ENCODE measurements around the gene ETV1.

DNA sequence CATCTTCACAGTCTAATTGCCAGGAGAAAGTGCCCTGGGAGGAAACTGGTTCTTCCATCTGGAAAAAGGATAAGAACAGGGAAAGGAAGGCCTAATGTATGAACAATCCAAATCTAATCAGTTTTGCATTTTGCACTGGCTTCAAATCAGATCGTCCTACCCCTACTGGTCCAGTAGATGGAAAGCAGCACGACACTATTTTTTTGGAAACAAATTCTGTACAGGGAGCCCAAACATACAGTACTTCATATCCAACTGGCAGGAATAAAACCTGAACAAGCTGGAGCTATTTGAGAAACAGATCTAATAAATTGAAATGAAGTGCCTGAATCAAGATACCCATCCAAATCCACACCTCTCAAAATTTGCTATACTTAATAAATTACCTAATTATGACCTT lies 36.5 kb downstream of the ETV1 start:
- TF ChIP-seq, protein P1, sequence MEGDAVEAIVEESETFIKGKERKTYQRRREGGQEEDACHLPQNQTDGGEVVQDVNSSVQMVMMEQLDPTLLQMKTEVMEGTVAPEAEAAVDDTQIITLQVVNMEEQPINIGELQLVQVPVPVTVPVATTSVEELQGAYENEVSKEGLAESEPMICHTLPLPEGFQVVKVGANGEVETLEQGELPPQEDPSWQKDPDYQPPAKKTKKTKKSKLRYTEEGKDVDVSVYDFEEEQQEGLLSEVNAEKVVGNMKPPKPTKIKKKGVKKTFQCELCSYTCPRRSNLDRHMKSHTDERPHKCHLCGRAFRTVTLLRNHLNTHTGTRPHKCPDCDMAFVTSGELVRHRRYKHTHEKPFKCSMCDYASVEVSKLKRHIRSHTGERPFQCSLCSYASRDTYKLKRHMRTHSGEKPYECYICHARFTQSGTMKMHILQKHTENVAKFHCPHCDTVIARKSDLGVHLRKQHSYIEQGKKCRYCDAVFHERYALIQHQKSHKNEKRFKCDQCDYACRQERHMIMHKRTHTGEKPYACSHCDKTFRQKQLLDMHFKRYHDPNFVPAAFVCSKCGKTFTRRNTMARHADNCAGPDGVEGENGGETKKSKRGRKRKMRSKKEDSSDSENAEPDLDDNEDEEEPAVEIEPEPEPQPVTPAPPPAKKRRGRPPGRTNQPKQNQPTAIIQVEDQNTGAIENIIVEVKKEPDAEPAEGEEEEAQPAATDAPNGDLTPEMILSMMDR (IDR thresholded peaks at IDR 0.05; ENCODE audit: low read depth, low read length, missing input control) = no peak
- no peak for TF ChIP-seq SP1 (IDR thresholded peaks at IDR 0.05)

Measured in liver (tissue), 3 donors.